Measurements from ENCODE around the gene AZIN2.

DNA sequence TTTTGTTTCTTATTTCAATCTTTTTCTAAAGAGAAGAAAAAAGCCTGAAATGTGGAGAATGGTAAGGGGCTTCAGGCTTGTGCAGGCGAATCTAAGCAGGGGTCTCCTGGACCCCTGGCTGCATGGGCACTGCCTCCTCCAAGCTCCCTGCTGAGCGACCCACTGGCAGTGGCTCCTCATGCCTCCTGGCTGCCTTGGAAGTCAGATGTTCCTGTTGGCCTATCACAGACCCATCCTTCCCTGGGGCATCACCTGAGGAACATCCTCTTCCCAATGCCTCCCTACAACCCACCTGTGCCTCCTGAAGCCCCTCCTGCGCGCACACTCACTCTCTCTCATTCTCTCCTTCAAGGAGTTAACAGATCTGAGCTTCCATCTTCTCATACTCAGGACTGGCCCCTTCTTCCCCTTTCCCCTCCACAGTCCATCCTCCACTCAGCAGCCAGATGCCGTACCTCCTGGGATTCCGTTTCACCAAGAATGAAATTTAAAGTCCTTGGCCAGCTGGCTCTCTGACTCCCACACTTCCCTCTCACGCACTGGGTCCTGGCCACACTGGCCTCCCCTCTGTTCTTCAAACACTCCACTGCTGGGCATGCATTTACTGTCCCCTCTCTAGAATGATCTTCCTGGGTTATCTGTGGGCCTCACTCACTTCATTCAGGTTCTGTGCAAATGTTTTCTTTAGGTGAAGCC is 41.7 kb downstream of the AZIN2 start:
- TF ChIP-seq BRCA1 (IDR thresholded peaks at IDR 0.05; ENCODE audit: low read depth, low read length) (no peak), BHLHE40 (IDR thresholded peaks at IDR 0.05; ENCODE audit: borderline replicate concordance in 1 of 2, low read depth in 2 of 2, low read length in 1 of 2) (no peak)
